ENCODE results near the gene KRT83.
"Not testable (repeated sequence)": the region's sequence is repeated elsewhere in the genome, so short reads cannot be mapped to it uniquely, and the experiment has no call there.

KRT83 gene

GRCh38 chr12:52322069-52322468 lies 871 bp upstream of the KRT83 start:
- Histone ChIP-seq H3K4me1 (peaks cover 7% of the 10 kb centered on the region; the same call in 1 of the 2 replicates), H3K4me3 (no peak overlapping the region), H3K36me3 (no peaks in the 10 kb centered on the region), H4K20me1 (no peaks in the 10 kb centered on the region), H3K4me2 (no peak overlapping the region), H3K9ac (no peak overlapping the region), H3K27me3 (no peaks in the 10 kb centered on the region), H3K27ac (no peak overlapping the region), H3K9me3 (no peaks in the 10 kb centered on the region)
- no peak for TF ChIP-seq Cebpa-rat (IDR thresholded peaks at IDR 0.05)

GRCh38 chr12:52321418-52321817 lies 220 bp upstream of the KRT83 start:
- no peaks in the 10 kb centered on the region for H4K20me1 ChIP-seq
- no peak for TF ChIP-seq Cebpa-rat (IDR thresholded peaks at IDR 0.05)
- H3K27me3 ChIP-seq: no peaks in the 10 kb centered on the region
- no peak overlapping the region for H3K4me3 ChIP-seq
- no peak overlapping the region for H3K27ac ChIP-seq
- no peaks in the 10 kb centered on the region for H3K9me3 ChIP-seq
- H3K36me3 ChIP-seq: no peaks in the 10 kb centered on the region
- H3K9ac ChIP-seq: no peak overlapping the region
- H3K4me1 ChIP-seq: peaks cover 7% of the 10 kb centered on the region; the same call in 1 of the 2 replicates
- H3K4me2 ChIP-seq: no peak overlapping the region

- Histone ChIP-seq H3K9me3 (no peaks in the 10 kb centered on the region), H3K27me3 (no peaks in the 10 kb centered on the region)
These were observed 2.1 kb downstream of the KRT83 start for GRCh38 chr12:52319097-52319496.

GRCh38 chr12:52318241-52318990 lies 2.8 kb downstream of the KRT83 start:
- Histone ChIP-seq H3K4me1 (peaks cover 7% of the 10 kb centered on the region; the same call in 1 of the 2 replicates), H3K4me3 (no peak overlapping the region), H3K9me3 (no peaks in the 10 kb centered on the region), H4K20me1 (no peaks in the 10 kb centered on the region), H3K4me2 (0 out of 2 replicates have a peak overlapping the region, but pooled peaks have one; percentile 2), H3K27ac (no peak overlapping the region), H3K36me3 (no peaks in the 10 kb centered on the region), H3K27me3 (no peaks in the 10 kb centered on the region), H3K9ac (no peak overlapping the region)
- TF ChIP-seq Cebpa-rat (IDR thresholded peaks at IDR 0.05): no peak

More at GRCh38 chr12:52319097-52319496, 2.1 kb downstream of the KRT83 start:
- no peaks in the 10 kb centered on the region for H3K36me3 ChIP-seq
- no peak overlapping the region for H3K27ac ChIP-seq
- H3K4me3 ChIP-seq: no peak overlapping the region
- no peak overlapping the region for H3K9ac ChIP-seq
- TF ChIP-seq Cebpa-rat (IDR thresholded peaks at IDR 0.05): no peak
- peaks cover 7% of the 10 kb centered on the region; the same call in 1 of the 2 replicates for H3K4me1 ChIP-seq
- 0 out of 2 replicates have a peak overlapping the region, but pooled peaks have one; percentile 2 for H3K4me2 ChIP-seq
- H4K20me1 ChIP-seq: no peaks in the 10 kb centered on the region

GRCh38 chr12:52317468-52318052 lies 3.6 kb downstream of the KRT83 start:
- TF ChIP-seq Cebpa-rat (IDR thresholded peaks at IDR 0.05): no peak
- Histone ChIP-seq H3K36me3 (no peaks in the 10 kb centered on the region), H4K20me1 (no peaks in the 10 kb centered on the region), H3K9ac (no peak overlapping the region), H3K4me1 (peaks cover 7% of the 10 kb centered on the region; the same call in 1 of the 2 replicates), H3K27ac (no peak overlapping the region), H3K9me3 (no peaks in the 10 kb centered on the region), H3K4me2 (no peak overlapping the region), H3K4me3 (no peak overlapping the region), H3K27me3 (no peaks in the 10 kb centered on the region)

GRCh38 chr12:52316701-52317100 lies 4.5 kb downstream of the KRT83 start:
- no peak overlapping the region for H3K9ac ChIP-seq
- H3K9me3 ChIP-seq: no peaks in the 10 kb centered on the region
- no peaks in the 10 kb centered on the region for H3K36me3 ChIP-seq
- H4K20me1 ChIP-seq: no peaks in the 10 kb centered on the region
- H3K4me3 ChIP-seq: no peak overlapping the region
- H3K27ac ChIP-seq: no peak overlapping the region
- peaks cover 7% of the 10 kb centered on the region; the same call in 1 of the 2 replicates for H3K4me1 ChIP-seq
- H3K27me3 ChIP-seq: no peaks in the 10 kb centered on the region
- TF ChIP-seq Cebpa-rat (IDR thresholded peaks at IDR 0.05): no peak
- no peak overlapping the region for H3K4me2 ChIP-seq

- Histone ChIP-seq H3K27me3 (no peaks in the 10 kb centered on the region; the same call in 1 of the 2 replicates), H3K4me3 (no peak overlapping the region), H4K20me1 (no peaks in the 10 kb centered on the region), H3K9ac (no peak overlapping the region), H3K4me2 (no peak overlapping the region), H3K27ac (no peak overlapping the region), H3K9me3 (no peaks in the 10 kb centered on the region), H3K4me1 (peaks cover 7% of the 10 kb centered on the region; the same call in 1 of the 2 replicates), H3K36me3 (no peaks in the 10 kb centered on the region)
- TF ChIP-seq Cebpa-rat (IDR thresholded peaks at IDR 0.05): no peak
These were observed 4.9 kb downstream of the KRT83 start for GRCh38 chr12:52316290-52316689.

GRCh38 chr12:52315721-52316120 lies 5.5 kb downstream of the KRT83 start:
- H4K20me1 ChIP-seq, H3K4me3 ChIP-seq, H3K27me3 ChIP-seq, H3K27ac ChIP-seq, H3K4me2 ChIP-seq, H3K9ac ChIP-seq, H3K36me3 ChIP-seq, H3K9me3 ChIP-seq, H3K4me1 ChIP-seq: not testable (repeated sequence)

GRCh38 chr12:52314511-52314910 lies 6.7 kb downstream of the KRT83 start:
- no peak overlapping the region for H3K4me3 ChIP-seq
- no peaks in the 10 kb centered on the region for H3K9me3 ChIP-seq
- H3K27me3 ChIP-seq: peaks cover 8% of the 10 kb centered on the region

GRCh38 chr12:52313926-52314325 lies 7.3 kb downstream of the KRT83 start:
- no peak overlapping the region for H3K9ac ChIP-seq
- H3K27me3 ChIP-seq: peaks cover 14% of the 10 kb centered on the region
- H3K9me3 ChIP-seq: no peaks in the 10 kb centered on the region
- H4K20me1 ChIP-seq: no peaks in the 10 kb centered on the region
- H3K27ac ChIP-seq: no peak overlapping the region
- TF ChIP-seq Cebpa-rat (IDR thresholded peaks at IDR 0.05): no peak
- H3K4me2 ChIP-seq: no peak overlapping the region
- no peak overlapping the region for H3K4me3 ChIP-seq
- no peaks in the 10 kb centered on the region for H3K36me3 ChIP-seq
- peaks cover 5% of the 10 kb centered on the region; the same call in 1 of the 2 replicates for H3K4me1 ChIP-seq

More at GRCh38 chr12:52314511-52314910, 6.7 kb downstream of the KRT83 start:
- Histone ChIP-seq H3K4me2 (no peak overlapping the region), H4K20me1 (no peaks in the 10 kb centered on the region), H3K27ac (no peak overlapping the region), H3K9ac (no peak overlapping the region), H3K36me3 (no peaks in the 10 kb centered on the region), H3K4me1 (peaks cover 7% of the 10 kb centered on the region; the same call in 1 of the 2 replicates)
- TF ChIP-seq Cebpa-rat (IDR thresholded peaks at IDR 0.05): no peak

Data from BLaER1 (cell line).